Esophagus muscularis mucosa (tissue), 4 donors: Measurements from ENCODE around the gene PHKB. TPM values are rescaled to one million over a fixed set of nuclear protein-coding genes. Genes with fewer than 3 reads are reported as not detected.

Source experiments
- DNase-seq: peaks from one replicate; pipeline ENCODE4 v3.0.0-alpha.2; 2017; ENCODE audit errors: extremely low spot score
- H3K27ac ChIP-seq, 4 donors: fragments of 200-600 bp; sonication (generic); replicated peaks in 1 of 4; 1 replicate in 3 of 4; 2 replicates in 1 of 4; pipeline ENCODE4 v1.5.1; 2016 to 2019; ENCODE audit warnings: mild to moderate bottlenecking in 1 of 4
- H3K27me3 ChIP-seq, 4 donors: fragments of 200-600 bp; sonication (generic); one replicate each; pipeline versions ENCODE4 v1.5.1 to v1.6.0; 2016 to 2019
- H3K36me3 ChIP-seq, 4 donors: fragments of 200-600 bp; sonication (generic); one replicate each; pipeline ENCODE4 v1.5.1; 2016 to 2019
- H3K4me1 ChIP-seq, 4 donors: fragments of 200-600 bp; sonication (generic); one replicate each; pipeline ENCODE4 v1.5.1; 2016 to 2019
- H3K4me3 ChIP-seq, 4 donors: fragments of 200-600 bp; sonication (generic); 1 replicate in 2 of 4; 2 replicates in 2 of 4; pipeline ENCODE4 v1.5.1; 2016 to 2019; ENCODE audit warnings: mild to moderate bottlenecking in 4 of 4, moderate library complexity in 1 of 4
- H3K9me3 ChIP-seq, 4 donors: fragments of 200-600 bp; sonication (generic); 1 replicate in 3 of 4; 2 replicates in 1 of 4; pipeline ENCODE4 v1.5.1; 2016 to 2019
- CTCF ChIP-seq, 3 experiments: fragments of 200-600 bp in 2 of 3; fragments of 450-650 bp in 1 of 3; sonication (generic) in 2 of 3; IDR thresholded peaks; one replicate each; pipeline ENCODE4 v1.5.1; 2017 to 2019; ENCODE audit warnings: antibody characterized with exemption in 3 of 3, mild to moderate bottlenecking in 2 of 3, moderate library complexity in 1 of 3
- EP300 ChIP-seq: sonication (generic); formaldehyde crosslinking; IDR thresholded peaks from one replicate; pipeline ENCODE4 v1.6.1; 2017; ENCODE audit warnings: antibody characterized with exemption
- POLR2A ChIP-seq: fragments of 450-650 bp; IDR thresholded peaks from one replicate; pipeline ENCODE4 v1.6.1; 2017; ENCODE audit warnings: antibody characterized with exemption, moderate library complexity, mild to moderate bottlenecking, low read depth
- POLR2AphosphoS5 ChIP-seq, 2 donors: sonication (generic); formaldehyde crosslinking; IDR thresholded peaks; one replicate each; pipeline ENCODE4 v1.6.1; 2017; ENCODE audit warnings: antibody characterized with exemption in 2 of 2
- WGBS: methylation state at CpG from one replicate; pipeline ENCODE4 v1.1.5; 2018; 5-methylcytosine and 5-hydroxymethylcytosine counted together
- intact Hi-C: fragments of 100-400 bp; cut with DNase I; formaldehyde crosslinking; loops from one replicate; pipeline ENCODE4 v1.15.1; 2023
- total RNA-seq, 4 donors: library from RNA; depleted of rRNA; stranded (reverse); fragments of >200 nt; gene quantifications; one replicate each; pipeline versions ENCODE4 v1.1.0 to v1.2.1, GENCODE V29; 2016

The PHKB gene
- total RNA-seq, 4 donors from 2014 or later = 39.4 to 60.6 (median 46.5) TPM

GRCh38 chr16:47624563-47624962, 163.4 kb downstream of the PHKB start:
- Histone ChIP-seq H3K27ac (no peak overlapping the region), H3K36me3 (peaks cover 0 to 2% (median 0%) of the 10 kb centered on the region in 4 donors), H3K9me3 (no peaks in the 10 kb centered on the region), H3K4me1 (peaks cover 0 to 14% (median 10%) of the 10 kb centered on the region in 4 donors), H3K4me3 (no peak overlapping the region), H3K27me3 (no peaks in the 10 kb centered on the region)
- no peak for DNase-seq
- WGBS = 91% methylated on average over 1 of the region's 1 CpG
- TF ChIP-seq EP300 = no peak
- TF ChIP-seq POLR2AphosphoS5 (IDR thresholded peaks at IDR 0.05) = no peak
- TF ChIP-seq CTCF (IDR thresholded peaks at IDR 0.05) = no peak
- no peak for TF ChIP-seq POLR2A
- intact Hi-C loops = no loop called here

- no peak overlapping the region for H3K4me3 ChIP-seq
- no peak overlapping the region for H3K27ac ChIP-seq
- 94% methylated on average over 1 of the region's 1 CpG for WGBS
- intact Hi-C loops = no loop called here
- no peaks in the 10 kb centered on the region for H3K9me3 ChIP-seq
- H3K4me1 ChIP-seq = peaks cover 0 to 14% (median 10%) of the 10 kb centered on the region in 4 donors
- peaks cover 0 to 2% (median 0%) of the 10 kb centered on the region in 4 donors for H3K36me3 ChIP-seq
- no peaks in the 10 kb centered on the region for H3K27me3 ChIP-seq
- no peak for DNase-seq
- TF ChIP-seq EP300 (no peak), POLR2A (no peak), POLR2AphosphoS5 (IDR thresholded peaks at IDR 0.05) (no peak), CTCF (IDR thresholded peaks at IDR 0.05) (no peak)
These were observed 164.0 kb downstream of the PHKB start for GRCh38 chr16:47625115-47625567.

- peaks cover 0 to 2% (median 0%) of the 10 kb centered on the region in 4 donors for H3K36me3 ChIP-seq
- no peaks in the 10 kb centered on the region for H3K27me3 ChIP-seq
- H3K27ac ChIP-seq = no peak overlapping the region
- WGBS = 100% methylated on average over 1 of the region's 1 CpG
- H3K9me3 ChIP-seq = no peaks in the 10 kb centered on the region
- no peak for TF ChIP-seq POLR2A
- H3K4me3 ChIP-seq = no peak overlapping the region
- intact Hi-C loops = no loop called here
- DNase-seq = no peak
- H3K4me1 ChIP-seq = peaks cover 0 to 14% (median 10%) of the 10 kb centered on the region in 4 donors
These were observed 165.1 kb downstream of the PHKB start for GRCh38 chr16:47626246-47626645.

GRCh38 chr16:47627085-47627639, 166.0 kb downstream of the PHKB start:
- Histone ChIP-seq H3K4me1 (peaks cover 0 to 14% (median 10%) of the 10 kb centered on the region in 4 donors), H3K27ac (no peak overlapping the region), H3K27me3 (no peaks in the 10 kb centered on the region), H3K4me3 (no peak overlapping the region), H3K9me3 (no peaks in the 10 kb centered on the region), H3K36me3 (peaks cover 0 to 2% (median 0%) of the 10 kb centered on the region in 4 donors)
- intact Hi-C loops = no loop called here
- WGBS = 55% methylated on average over 6 of the region's 6 CpGs
- no peak for DNase-seq
- TF ChIP-seq CTCF (IDR thresholded peaks at IDR 0.05) = no peak
- TF ChIP-seq POLR2AphosphoS5 (IDR thresholded peaks at IDR 0.05) = no peak
- no peak for TF ChIP-seq POLR2A
- no peak for TF ChIP-seq EP300

GRCh38 chr16:47627721-47628120, 166.6 kb downstream of the PHKB start:
- intact Hi-C loops = no loop called here
- Histone ChIP-seq H3K27ac (no peak overlapping the region), H3K36me3 (peaks cover 0 to 2% (median 0%) of the 10 kb centered on the region in 4 donors), H3K4me3 (no peak overlapping the region), H3K27me3 (no peaks in the 10 kb centered on the region), H3K9me3 (no peaks in the 10 kb centered on the region), H3K4me1 (peaks cover 0 to 14% (median 10%) of the 10 kb centered on the region in 4 donors)
- TF ChIP-seq POLR2AphosphoS5 (IDR thresholded peaks at IDR 0.05) = no peak
- no peak for TF ChIP-seq EP300
- TF ChIP-seq POLR2A = no peak
- TF ChIP-seq CTCF (IDR thresholded peaks at IDR 0.05) = no peak
- no peak for DNase-seq
